Fibroblast of lung (primary cell): Measurements from ENCODE around the gene NECTIN1. TPM values are rescaled to one million over a fixed set of nuclear protein-coding genes. Genes with fewer than 3 reads are reported as not detected.

ENCODE experiments used
- DNase-seq, 2 donors: peaks; one replicate each; pipeline versions ENCODE4 v3.0.0 to v3.0.0-alpha.2; 2010; ENCODE audit warnings: low read depth in 2 of 2
- H2AFZ ChIP-seq: 2 replicates; pipeline ENCODE4 v1.5.1; 2012; ENCODE audit warnings: low read length, control low read depth, inconsistent platforms
- H3K27ac ChIP-seq: 2 replicates; pipeline ENCODE4 v1.5.1; 2011; ENCODE audit warnings: low read length, control low read depth; ENCODE audit not compliant: insufficient read depth
- H3K27me3 ChIP-seq: 2 replicates; pipeline ENCODE4 v1.5.1; 2011; ENCODE audit warnings: mild to moderate bottlenecking, low read length; ENCODE audit not compliant: control insufficient read depth, insufficient read depth
- H3K36me3 ChIP-seq: 2 replicates; pipeline ENCODE4 v1.5.1; 2011; ENCODE audit warnings: low read length; ENCODE audit not compliant: control insufficient read depth, insufficient read depth
- H3K4me1 ChIP-seq: 2 replicates; pipeline ENCODE4 v1.5.1; 2011; ENCODE audit warnings: low read length; ENCODE audit not compliant: control insufficient read depth, insufficient read depth; ENCODE audit errors: extremely low read depth
- H3K4me2 ChIP-seq: 2 replicates; pipeline ENCODE4 v1.5.1; 2011; ENCODE audit warnings: low read length, control low read depth; ENCODE audit not compliant: insufficient read depth; ENCODE audit errors: extremely low read depth
- H3K4me3 ChIP-seq, 4 experiments: fragments of 200-600 bp in 1 of 4; sonication (generic) in 1 of 4; replicated peaks in 1 of 4; 2 replicates each; pipeline ENCODE4 v1.5.1; 2011 to 2016; ENCODE audit warnings: low read length in 4 of 4, low read depth in 3 of 4, mild to moderate bottlenecking in 3 of 4, control low read depth in 2 of 4, inconsistent platforms in 1 of 4, mixed read lengths in 1 of 4; ENCODE audit not compliant: insufficient read depth in 1 of 4; ENCODE audit errors: control extremely low read depth in 1 of 4
- H3K79me2 ChIP-seq: 2 replicates; pipeline ENCODE4 v1.5.1; 2012; ENCODE audit warnings: mild to moderate bottlenecking, low read length, inconsistent platforms; ENCODE audit not compliant: control insufficient read depth, insufficient read depth
- H3K9ac ChIP-seq: 2 replicates; pipeline ENCODE4 v1.5.1; 2011; ENCODE audit warnings: mild to moderate bottlenecking, low read length, control low read depth; ENCODE audit not compliant: insufficient read depth
- H3K9me3 ChIP-seq: 2 replicates; pipeline ENCODE4 v1.5.1; 2012; ENCODE audit warnings: low read depth, low read length; ENCODE audit not compliant: control insufficient read depth, insufficient read depth
- H4K20me1 ChIP-seq: 2 replicates; pipeline ENCODE4 v1.5.1; 2011; ENCODE audit warnings: low read length; ENCODE audit not compliant: control insufficient read depth, insufficient read depth; ENCODE audit errors: extremely low read depth
- EZH2 ChIP-seq: IDR thresholded peaks from 2 replicates; pipeline ENCODE4 v1.5.1; 2012; ENCODE audit warnings: low read length, control low read depth, mild to moderate bottlenecking; ENCODE audit errors: missing control alignments
- polyA plus RNA-seq, 2 donors: library from polyadenylated mRNA; depleted of rRNA in 1 of 2; stranded (reverse) in 1 of 2; unstranded in 1 of 2; fragments of >200 nt; gene quantifications; 2 replicates each; pipeline ENCODE4 v1.2.1, GENCODE V29; 2011 to 2012; ENCODE audit warnings: missing spikeins in 1 of 2
- total RNA-seq: library from RNA; depleted of rRNA; stranded (reverse); fragments of >200 nt; gene quantifications from 2 replicates; pipeline ENCODE4 v1.2.1, GENCODE V29; 2014
- TF ChIP-seq, protein P1 (sequence below), 2 donors: IDR thresholded peaks in 1 of 2; conservative IDR thresholded peaks in 1 of 2; 1 replicate in 1 of 2; 2 replicates in 1 of 2; pipeline ENCODE4 v1.5.1; 2011 to 2012; ENCODE audit warnings: low read length in 2 of 2, control low read depth in 1 of 2, inconsistent platforms in 1 of 2, low read depth in 1 of 2, mild to moderate bottlenecking in 1 of 2

Gene NECTIN1
- total and polyA plus RNA-seq, 2 donors (not counting 1 experiment from before 2014, with no cell fraction given): 2.0 to 2.8 TPM

DNA sequence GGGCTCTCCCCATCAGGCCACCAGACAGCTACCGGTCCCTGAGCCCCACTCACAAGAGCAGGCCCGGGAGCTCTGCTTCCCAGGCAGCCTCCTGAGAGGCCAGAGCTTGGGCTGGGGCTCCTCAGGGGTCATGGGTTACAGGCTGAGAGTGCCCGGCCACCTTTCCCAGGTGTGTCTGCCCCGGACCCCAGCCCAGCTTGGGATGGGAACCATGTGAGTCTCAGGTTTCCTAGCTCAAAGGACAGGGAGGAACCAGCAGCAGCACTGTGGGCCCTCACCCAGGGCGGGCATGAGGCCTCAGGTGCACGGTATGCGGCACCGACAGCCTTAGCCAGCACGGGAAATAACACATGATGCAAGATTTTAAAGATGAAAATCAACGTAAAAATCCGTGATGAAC lies 90.1 kb downstream of the NECTIN1 start:
- H3K4me3 ChIP-seq: no peak overlapping the region
- H3K9ac ChIP-seq: no peak overlapping the region
- H2AFZ ChIP-seq: no peak overlapping the region
- H3K4me1 ChIP-seq: no peaks in the 10 kb centered on the region
- no peaks in the 10 kb centered on the region for H3K36me3 ChIP-seq
- no peak for DNase-seq
- H3K27ac ChIP-seq: no peak overlapping the region
- H3K9me3 ChIP-seq: no peaks in the 10 kb centered on the region
- no peaks in the 10 kb centered on the region for H3K79me2 ChIP-seq
- no peaks in the 10 kb centered on the region for H3K27me3 ChIP-seq
- no peak overlapping the region for H3K4me2 ChIP-seq
- TF ChIP-seq, protein P1, sequence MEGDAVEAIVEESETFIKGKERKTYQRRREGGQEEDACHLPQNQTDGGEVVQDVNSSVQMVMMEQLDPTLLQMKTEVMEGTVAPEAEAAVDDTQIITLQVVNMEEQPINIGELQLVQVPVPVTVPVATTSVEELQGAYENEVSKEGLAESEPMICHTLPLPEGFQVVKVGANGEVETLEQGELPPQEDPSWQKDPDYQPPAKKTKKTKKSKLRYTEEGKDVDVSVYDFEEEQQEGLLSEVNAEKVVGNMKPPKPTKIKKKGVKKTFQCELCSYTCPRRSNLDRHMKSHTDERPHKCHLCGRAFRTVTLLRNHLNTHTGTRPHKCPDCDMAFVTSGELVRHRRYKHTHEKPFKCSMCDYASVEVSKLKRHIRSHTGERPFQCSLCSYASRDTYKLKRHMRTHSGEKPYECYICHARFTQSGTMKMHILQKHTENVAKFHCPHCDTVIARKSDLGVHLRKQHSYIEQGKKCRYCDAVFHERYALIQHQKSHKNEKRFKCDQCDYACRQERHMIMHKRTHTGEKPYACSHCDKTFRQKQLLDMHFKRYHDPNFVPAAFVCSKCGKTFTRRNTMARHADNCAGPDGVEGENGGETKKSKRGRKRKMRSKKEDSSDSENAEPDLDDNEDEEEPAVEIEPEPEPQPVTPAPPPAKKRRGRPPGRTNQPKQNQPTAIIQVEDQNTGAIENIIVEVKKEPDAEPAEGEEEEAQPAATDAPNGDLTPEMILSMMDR (conservative IDR thresholded peaks at IDR 0.05 in 1 of 2, IDR thresholded peaks at IDR 0.05 in 1 of 2; ENCODE audit: low read depth in 1 of 2, low read length in 2 of 2): no peak
- TF ChIP-seq EZH2: no peak
- H4K20me1 ChIP-seq: no peaks in the 10 kb centered on the region

DNA sequence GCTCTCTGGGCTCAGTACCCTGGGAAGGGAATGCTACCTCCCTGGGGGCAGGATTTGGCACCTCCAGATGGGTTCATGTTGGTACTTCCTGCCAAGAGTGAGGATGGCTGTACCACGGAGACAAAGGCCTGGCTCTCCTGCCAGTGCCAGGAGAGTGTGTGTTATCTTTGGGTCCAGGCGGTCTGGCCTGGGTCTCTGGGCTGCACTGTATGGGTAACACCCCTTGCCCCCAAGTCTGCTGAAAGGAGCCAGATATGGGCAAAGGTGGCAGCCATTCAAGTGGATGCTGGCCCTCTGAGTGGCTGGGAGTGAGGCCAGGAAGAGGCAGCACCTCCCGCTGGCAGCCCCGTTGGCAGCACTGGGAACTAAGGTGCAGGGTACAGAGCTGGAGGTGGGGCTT lies 91.5 kb downstream of the NECTIN1 start:
- DNase-seq: no peak
- TF ChIP-seq, protein P1 (conservative IDR thresholded peaks at IDR 0.05 in 1 of 2, IDR thresholded peaks at IDR 0.05 in 1 of 2; ENCODE audit: low read depth in 1 of 2, low read length in 2 of 2): no peak
- no peak for TF ChIP-seq EZH2
- Histone ChIP-seq H3K36me3 (no peaks in the 10 kb centered on the region), H3K9me3 (no peaks in the 10 kb centered on the region), H3K27me3 (no peaks in the 10 kb centered on the region), H2AFZ (no peak overlapping the region), H3K4me1 (no peaks in the 10 kb centered on the region), H3K9ac (no peak overlapping the region), H3K4me3 (no peak overlapping the region), H3K27ac (no peak overlapping the region), H3K79me2 (no peaks in the 10 kb centered on the region), H4K20me1 (no peaks in the 10 kb centered on the region), H3K4me2 (no peak overlapping the region)

DNA sequence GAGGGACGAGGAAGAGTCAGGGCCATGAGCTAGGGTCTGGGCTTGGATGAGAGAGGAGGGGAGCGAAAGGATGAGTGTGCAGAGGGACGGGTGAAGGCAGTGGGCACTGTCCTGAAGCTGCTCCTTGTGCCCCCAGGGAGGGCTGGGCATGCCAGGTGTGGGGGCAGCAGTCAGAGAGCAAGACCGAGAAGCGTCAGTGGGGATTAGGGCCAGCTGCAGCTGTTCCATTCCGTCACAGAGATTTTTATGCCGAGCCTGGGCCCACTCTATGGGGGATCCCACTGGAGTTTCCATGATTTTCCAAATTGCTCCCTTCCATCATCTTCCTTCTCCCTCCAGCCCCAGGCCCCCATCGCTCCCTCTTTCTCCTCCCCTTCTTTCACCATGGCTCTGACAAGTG lies 93.2 kb downstream of the NECTIN1 start:
- Histone ChIP-seq H3K4me3 (no peak overlapping the region), H4K20me1 (no peaks in the 10 kb centered on the region), H2AFZ (no peak overlapping the region), H3K36me3 (no peaks in the 10 kb centered on the region), H3K9me3 (no peaks in the 10 kb centered on the region), H3K27ac (no peak overlapping the region), H3K4me2 (no peak overlapping the region), H3K79me2 (no peaks in the 10 kb centered on the region), H3K4me1 (no peaks in the 10 kb centered on the region), H3K9ac (no peak overlapping the region), H3K27me3 (no peaks in the 10 kb centered on the region)
- TF ChIP-seq, protein P1 (conservative IDR thresholded peaks at IDR 0.05 in 1 of 2, IDR thresholded peaks at IDR 0.05 in 1 of 2; ENCODE audit: low read depth in 1 of 2, low read length in 2 of 2): no peak
- DNase-seq: no peak
